ENCODE data around the gene EFTUD2.

Gene EFTUD2

DNA sequence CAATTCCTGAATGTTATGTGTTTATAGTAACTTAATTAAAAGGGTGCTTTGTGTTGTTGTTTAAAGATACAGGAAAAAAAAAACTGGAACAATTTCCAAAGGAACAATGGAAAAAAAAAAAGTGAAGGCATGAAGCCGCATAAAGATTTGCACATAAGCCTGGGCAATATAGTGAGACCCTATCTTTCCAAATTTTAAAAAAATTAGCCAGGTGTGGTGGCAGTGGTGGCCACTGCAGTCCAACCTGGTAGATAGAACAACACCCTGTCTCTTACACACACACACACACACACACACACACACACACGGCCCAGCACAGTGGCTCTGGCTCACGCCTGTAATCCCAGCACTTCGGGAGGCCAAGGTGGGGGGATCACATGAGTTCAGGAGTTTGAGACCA, 91.1 kb downstream of the EFTUD2 start:
- TF ChIP-seq, protein P1, sequence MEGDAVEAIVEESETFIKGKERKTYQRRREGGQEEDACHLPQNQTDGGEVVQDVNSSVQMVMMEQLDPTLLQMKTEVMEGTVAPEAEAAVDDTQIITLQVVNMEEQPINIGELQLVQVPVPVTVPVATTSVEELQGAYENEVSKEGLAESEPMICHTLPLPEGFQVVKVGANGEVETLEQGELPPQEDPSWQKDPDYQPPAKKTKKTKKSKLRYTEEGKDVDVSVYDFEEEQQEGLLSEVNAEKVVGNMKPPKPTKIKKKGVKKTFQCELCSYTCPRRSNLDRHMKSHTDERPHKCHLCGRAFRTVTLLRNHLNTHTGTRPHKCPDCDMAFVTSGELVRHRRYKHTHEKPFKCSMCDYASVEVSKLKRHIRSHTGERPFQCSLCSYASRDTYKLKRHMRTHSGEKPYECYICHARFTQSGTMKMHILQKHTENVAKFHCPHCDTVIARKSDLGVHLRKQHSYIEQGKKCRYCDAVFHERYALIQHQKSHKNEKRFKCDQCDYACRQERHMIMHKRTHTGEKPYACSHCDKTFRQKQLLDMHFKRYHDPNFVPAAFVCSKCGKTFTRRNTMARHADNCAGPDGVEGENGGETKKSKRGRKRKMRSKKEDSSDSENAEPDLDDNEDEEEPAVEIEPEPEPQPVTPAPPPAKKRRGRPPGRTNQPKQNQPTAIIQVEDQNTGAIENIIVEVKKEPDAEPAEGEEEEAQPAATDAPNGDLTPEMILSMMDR (IDR thresholded peaks at IDR 0.05; ENCODE audit: low read depth, low read length), result no peak
- H3K4me3 ChIP-seq (ENCODE audit: low read depth, low read length), result no peak overlapping the region

DNA sequence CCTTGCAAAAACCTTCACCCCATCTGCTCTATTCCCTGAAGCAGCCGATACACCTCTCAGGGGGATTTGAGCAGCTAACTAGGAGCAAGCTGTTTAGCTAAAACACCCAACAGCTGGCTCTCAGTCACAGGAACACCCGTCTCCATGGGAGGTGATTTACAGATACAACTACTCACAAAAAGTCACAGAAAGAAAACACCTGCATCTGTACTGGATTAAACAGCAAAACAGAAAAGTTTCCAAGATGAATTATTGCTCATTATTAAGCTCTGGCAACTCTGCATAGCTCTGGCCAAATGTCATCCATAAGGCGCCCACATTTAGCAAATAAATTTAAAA, 91.5 kb downstream of the EFTUD2 start:
- TF ChIP-seq, protein P1 (IDR thresholded peaks at IDR 0.05; ENCODE audit: low read depth, low read length), result no peak

DNA sequence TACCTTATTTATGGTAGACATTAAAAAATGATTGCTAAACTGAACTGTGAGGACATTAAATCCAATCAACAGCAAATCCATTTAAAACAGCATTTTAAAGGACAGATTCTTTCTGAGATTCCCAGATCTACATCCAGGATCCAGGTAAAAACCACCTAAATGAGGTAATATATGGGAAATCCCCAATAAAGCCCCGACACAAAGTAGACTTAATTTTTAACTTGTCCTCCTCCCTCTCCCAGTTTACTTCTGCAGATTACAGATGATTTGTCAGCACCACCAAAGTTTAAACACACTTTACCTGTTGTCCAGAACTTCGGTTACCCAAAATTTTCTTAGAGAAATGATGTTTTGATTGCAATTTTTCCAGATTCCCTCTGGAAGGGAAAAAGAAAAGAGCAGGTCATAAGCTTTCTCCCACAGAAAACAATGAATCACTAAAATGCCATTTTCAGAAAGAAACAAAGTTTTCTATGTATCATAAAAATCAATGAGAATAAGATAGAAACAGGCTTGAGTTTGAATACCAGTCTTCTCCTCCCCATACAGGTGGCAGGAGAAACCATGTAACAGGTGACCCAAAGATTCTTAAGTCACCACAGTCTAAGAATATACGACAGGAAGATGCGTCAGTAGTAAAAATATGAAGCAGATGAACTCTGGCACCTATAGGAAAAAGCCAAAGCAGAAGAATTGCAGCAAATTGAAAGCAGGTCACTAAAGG, 92.0 kb downstream of the EFTUD2 start:
- TF ChIP-seq, protein P1 (IDR thresholded peaks at IDR 0.05; ENCODE audit: low read depth, low read length), result no peak
- H3K4me3 ChIP-seq (ENCODE audit: low read depth, low read length), result no peak overlapping the region

More for the DNA sequence above, 91.5 kb downstream of the EFTUD2 start:
- H3K4me3 ChIP-seq (ENCODE audit: low read depth, low read length), result no peak overlapping the region

DNA sequence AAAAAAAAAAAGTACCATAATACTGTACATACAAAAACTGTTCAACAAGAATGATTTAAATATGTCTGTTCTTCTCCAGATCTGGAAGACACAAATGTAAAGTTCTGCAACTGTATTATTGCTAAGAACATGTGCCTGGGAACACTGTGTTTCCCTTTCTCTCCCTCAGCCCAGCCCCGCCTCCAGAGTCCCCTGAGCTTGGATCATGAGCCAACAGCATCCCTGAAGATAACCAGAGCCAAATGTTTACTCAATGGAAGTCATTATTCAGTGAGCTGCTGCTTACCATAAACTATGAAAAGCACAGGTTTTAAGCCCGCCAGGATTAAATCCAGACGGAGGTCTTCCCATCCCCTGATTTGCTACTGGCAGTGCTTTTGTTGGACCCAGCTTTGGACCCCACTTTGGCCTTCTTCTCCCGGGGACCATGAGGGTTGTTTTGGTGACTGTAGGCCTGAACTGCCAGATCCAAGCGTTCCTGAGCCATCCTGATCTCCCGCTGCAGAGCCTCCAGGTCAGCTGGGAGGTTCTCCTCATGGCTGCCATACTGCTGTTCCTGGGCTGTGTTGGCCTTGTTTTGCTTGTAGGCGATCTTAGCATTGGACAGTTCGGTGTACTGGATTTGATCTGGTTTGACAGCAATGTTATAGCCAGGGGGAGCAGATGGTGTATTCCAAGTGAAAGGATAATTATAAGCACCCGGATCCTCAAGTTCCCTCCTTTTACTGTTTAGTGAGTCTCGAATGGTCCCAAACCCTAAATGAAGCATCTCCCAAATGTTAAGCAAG, 94.7 kb downstream of the EFTUD2 start:
- TF ChIP-seq, protein P1 (IDR thresholded peaks at IDR 0.05; ENCODE audit: low read depth, low read length), result no peak
- H3K4me3 ChIP-seq (ENCODE audit: low read depth, low read length), result no peak overlapping the region

DNA sequence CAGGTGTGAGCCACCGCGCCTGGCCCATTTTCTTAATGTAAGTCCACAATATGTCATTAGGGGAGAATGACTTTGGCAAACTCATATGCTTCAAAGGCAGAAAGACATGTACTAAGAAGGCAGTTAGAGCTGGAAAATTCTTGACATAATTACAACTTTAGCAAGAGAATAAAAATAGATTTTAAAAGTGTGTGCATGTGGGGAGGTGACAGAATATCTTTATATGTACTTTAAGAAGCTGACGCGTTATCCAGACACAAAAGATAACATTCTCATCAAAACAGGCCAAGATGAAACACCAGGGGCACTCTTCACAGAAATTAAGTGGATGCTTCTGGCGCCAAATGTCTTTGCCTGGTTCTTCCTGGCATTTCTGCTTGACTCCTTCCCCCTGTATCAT, 97.4 kb downstream of the EFTUD2 start:
- no peak overlapping the region for H3K4me3 ChIP-seq (ENCODE audit: low read depth, low read length)
- TF ChIP-seq, protein P1 (IDR thresholded peaks at IDR 0.05; ENCODE audit: low read depth, low read length), result no peak

All from WI38 (cell line).